Activated CD4-positive, alpha-beta T cell treated with anti-CD3 and anti-CD28 coated beads, Interleukin-2, amount 10 ng/mL, durations not matched to agents 7 days and 5 days (primary cell): ENCODE results near the gene B3GAT1. TPM values are rescaled to one million over a fixed set of nuclear protein-coding genes. Genes with fewer than 3 reads are reported as not detected.
"Not testable (repeated sequence)": the region's sequence is repeated elsewhere in the genome, so short reads cannot be mapped to it uniquely, and the experiment has no call there.

ENCODE experiments used
- CTCF ChIA-PET: fragments of 350-600 bp; sonication (Branson Sonifier 250); formaldehyde crosslinking; loops from one replicate; lab custom pipeline; 2021; ENCODE audit warnings: antibody characterized with exemption; lab: Charles Lee
- POLR2A ChIA-PET: fragments of 350-600 bp; sonication (Branson Sonifier 250); formaldehyde crosslinking; loops from one replicate; lab custom pipeline; 2021; ENCODE audit warnings: antibody characterized with exemption; lab: Charles Lee
- DNase-seq: peaks from one replicate; pipeline ENCODE4 v3.0.0-alpha.2; 2020
- H3K27ac Mint-ChIP-seq: one replicate; pipeline ENCODE4 v1.8.0; 2021; ENCODE audit warnings: mild to moderate bottlenecking, moderate library complexity, mixed read lengths
- H3K27me3 Mint-ChIP-seq: one replicate; pipeline ENCODE4 v1.8.0; 2021; ENCODE audit warnings: mixed read lengths
- H3K36me3 Mint-ChIP-seq: one replicate; pipeline ENCODE4 v1.8.0; 2021; ENCODE audit warnings: low read depth, mixed read lengths
- H3K4me1 Mint-ChIP-seq: one replicate; pipeline ENCODE4 v1.8.0; 2021; ENCODE audit warnings: mixed read lengths
- H3K4me3 Mint-ChIP-seq: one replicate; pipeline ENCODE4 v1.8.0; 2021; ENCODE audit warnings: mild to moderate bottlenecking, moderate library complexity, mixed read lengths
- H3K9me3 Mint-ChIP-seq: one replicate; pipeline ENCODE4 v1.8.0; 2021; ENCODE audit warnings: mixed read lengths
- total RNA-seq, 2 experiments: library from RNA; stranded (reverse); gene quantifications; one replicate each; pipeline ENCODE4 v1.2.3, GENCODE V29; 2021

Gene B3GAT1
- total RNA-seq, 2 experiments from 2014 or later, result 1.4 to 1.6 TPM

DNA sequence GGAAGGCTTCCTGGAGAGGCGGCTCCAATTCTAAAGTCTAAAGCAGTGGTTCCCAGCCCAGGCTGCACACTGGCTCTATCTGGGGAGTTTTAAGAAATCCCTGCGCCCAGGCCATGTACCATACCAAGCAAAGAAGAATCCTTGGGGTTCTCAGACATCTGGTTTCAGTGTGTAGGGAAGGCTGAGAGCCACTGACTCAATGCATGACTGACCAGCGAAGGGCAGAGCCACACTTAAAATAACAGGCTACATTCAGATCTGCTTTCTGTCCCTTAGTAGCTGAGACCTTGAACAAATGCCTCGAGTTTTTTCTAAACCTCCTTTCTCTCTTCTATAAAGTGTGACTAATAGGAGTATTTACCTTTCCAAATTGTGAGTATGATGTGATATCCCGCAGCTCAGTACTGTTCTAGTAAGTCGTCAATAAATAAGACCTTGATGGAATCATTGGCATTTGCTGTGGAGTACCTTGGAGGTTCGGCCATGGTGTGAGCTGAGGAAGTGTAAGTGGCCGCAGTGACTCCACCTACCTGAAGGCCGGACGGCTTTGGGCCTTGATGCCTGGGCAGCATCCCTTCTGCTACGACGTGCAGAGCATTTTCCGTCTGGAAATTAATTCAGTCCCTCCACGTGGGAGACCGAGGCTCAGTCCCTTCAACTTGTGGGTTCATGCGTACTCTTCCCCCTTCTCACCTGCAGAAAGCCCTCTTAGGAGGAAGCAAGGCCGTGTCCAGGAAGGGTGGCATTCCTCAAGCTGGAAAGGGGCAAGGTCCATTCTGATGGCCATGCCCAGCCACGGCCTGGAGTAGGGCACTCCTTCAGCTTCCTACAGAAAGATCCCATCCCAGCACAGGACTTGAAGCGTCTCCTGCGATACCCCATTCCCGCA is 55.1 kb downstream of the B3GAT1 start:
- Mint-ChIP-seq H3K27me3 (peaks cover 8% of the 10 kb centered on the region), H3K36me3 (no peaks in the 10 kb centered on the region), H3K4me1 (peaks cover 19% of the 10 kb centered on the region), H3K27ac (no peak overlapping the region), H3K9me3 (no peaks in the 10 kb centered on the region), H3K4me3 (no peak overlapping the region)
- POLR2A ChIA-PET, result no interaction called here
- DNase-seq, result no peak
- CTCF ChIA-PET, result no interaction called here

DNA sequence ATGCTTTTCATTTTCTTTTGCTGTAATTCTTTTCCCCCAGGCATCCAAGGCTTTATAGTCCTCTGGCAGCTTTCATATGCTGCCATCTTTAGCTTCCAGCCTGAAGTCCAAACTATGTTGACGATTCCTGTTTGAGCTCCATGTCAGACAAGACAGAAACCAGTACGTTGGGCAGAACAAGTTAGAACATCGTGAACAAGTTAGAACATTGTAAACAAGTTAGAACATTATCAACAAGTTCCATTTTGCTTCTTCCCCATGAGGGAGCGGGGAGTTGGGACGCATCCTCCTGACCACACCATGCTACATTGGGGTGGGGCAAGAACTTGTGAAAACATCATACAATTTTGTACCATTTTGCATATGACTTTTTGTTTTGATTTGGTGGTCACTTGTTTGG is 56.4 kb downstream of the B3GAT1 start:
- H3K27ac Mint-ChIP-seq, result no peak overlapping the region
- no peak overlapping the region for H3K4me3 Mint-ChIP-seq
- H3K36me3 Mint-ChIP-seq, result no peaks in the 10 kb centered on the region
- DNase-seq, result no peak
- ChIA-PET CTCF (no interaction called here), POLR2A (no interaction called here)
- no peaks in the 10 kb centered on the region for H3K9me3 Mint-ChIP-seq
- H3K27me3 Mint-ChIP-seq, result peaks cover 4% of the 10 kb centered on the region
- peaks cover 14% of the 10 kb centered on the region for H3K4me1 Mint-ChIP-seq

DNA sequence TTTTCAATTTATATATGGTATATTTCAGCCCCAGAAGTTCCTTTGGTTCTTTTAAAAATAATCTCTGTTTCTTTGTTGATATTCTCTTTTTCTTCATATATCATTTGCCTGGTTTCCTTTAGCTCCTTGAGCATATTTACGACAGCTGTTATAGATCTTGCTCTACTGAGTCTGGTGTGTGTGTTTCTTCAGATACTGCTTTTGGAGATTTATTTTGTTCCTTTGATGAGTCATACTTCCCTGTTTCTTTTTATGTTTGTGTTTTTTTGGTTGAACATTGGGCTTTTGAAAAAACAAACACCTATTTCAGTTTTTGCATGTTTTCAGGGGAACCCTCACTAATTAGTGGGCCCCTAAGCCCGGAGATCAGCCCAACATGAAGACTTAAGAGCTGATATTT is 56.9 kb downstream of the B3GAT1 start:
- POLR2A ChIA-PET, result no interaction called here
- DNase-seq, result no peak
- Mint-ChIP-seq H3K27ac (no peak overlapping the region), H3K27me3 (peaks cover 4% of the 10 kb centered on the region), H3K4me1 (peaks cover 15% of the 10 kb centered on the region), H3K9me3 (no peaks in the 10 kb centered on the region), H3K4me3 (no peak overlapping the region), H3K36me3 (no peaks in the 10 kb centered on the region)
- CTCF ChIA-PET, result interaction anchor here (1.8 kb wide), 1 partner anchor 21 kb away, joined by 3 read pairs; no protein-coding TSS in a partner anchor

DNA sequence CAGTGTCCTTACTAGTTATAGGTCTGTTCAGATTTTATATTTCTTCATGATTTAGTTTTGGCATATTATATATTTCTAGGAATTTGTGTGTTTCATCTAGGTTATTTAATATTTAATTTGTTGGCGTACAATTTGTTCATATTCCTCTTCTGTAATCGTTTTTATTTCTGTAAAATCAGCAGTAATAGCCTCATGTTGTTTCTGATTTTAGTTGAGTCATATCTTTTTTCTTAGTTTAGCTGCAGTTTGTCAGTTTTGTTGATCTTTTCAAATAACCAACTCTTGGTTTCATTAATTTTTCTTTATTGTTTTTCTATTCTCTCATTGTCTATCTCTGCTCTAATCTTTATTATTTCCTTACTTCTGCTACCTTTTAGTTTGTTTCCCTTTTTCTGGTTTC is 59.9 kb downstream of the B3GAT1 start:
- Mint-ChIP-seq H3K27ac (no peak overlapping the region), H3K36me3 (no peaks in the 10 kb centered on the region), H3K9me3 (no peaks in the 10 kb centered on the region), H3K4me3 (no peak overlapping the region), H3K27me3 (peaks cover 4% of the 10 kb centered on the region), H3K4me1 (peaks cover 22% of the 10 kb centered on the region)
- POLR2A ChIA-PET, result no interaction called here
- no peak for DNase-seq
- CTCF ChIA-PET, result interaction anchor here (0.6 kb wide), 1 partner anchor 431 kb away, joined by 3 read pairs; no protein-coding TSS in a partner anchor

DNA sequence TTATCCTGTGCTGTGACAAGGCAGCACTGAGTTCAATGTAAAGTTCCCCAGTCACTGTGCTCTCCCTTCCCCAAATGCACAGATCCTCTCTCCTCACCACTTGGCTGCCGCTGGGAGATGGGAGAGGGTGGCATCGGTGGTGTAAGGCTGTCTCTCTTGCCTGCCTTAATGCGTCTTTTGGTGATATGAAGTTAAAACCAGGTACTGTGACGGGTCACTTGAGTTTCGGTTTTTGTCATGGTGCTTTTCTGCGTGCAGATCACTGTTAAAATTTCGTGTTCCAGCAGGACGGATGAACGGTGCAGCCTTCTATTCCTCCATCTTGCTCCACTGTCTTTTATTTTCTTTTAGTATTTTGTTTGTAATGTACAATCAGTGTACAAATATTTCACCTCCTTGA is 61.7 kb downstream of the B3GAT1 start:
- no peak overlapping the region for H3K27ac Mint-ChIP-seq
- POLR2A ChIA-PET, result no interaction called here
- CTCF ChIA-PET, result interaction anchor here (2.2 kb wide), 1 partner anchor 9 kb away, joined by 6 read pairs; no protein-coding TSS in a partner anchor

DNA sequence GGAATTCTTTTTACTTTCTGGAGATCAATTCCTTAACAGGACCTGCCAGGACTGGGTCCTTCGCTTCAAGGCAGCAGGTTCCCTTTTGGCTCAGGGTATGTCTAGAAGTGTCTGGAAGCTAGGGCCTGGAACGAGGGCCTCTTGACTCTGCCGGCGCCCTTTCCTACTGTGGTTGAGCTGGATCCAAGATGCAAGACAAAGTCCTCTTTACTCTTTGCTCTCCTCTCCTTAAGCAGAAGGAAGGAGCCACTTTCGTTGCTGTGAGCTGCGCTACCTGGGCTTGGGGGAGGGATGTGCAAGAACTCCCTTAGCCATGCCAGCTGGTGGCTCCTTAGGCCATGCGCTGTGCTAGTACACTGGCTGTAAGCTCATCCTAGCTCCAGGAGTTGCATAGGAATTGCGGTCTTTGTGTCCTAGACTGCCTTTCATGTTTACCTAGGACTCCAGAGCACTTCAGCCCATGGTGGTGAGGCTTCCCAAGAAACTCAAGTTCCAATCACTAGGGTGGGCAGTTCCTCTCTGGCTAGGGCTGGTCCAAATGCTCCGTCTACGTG is 62.2 kb downstream of the B3GAT1 start:
- no peak overlapping the region for H3K4me3 Mint-ChIP-seq
- no peaks in the 10 kb centered on the region for H3K36me3 Mint-ChIP-seq
- H3K9me3 Mint-ChIP-seq, result no peaks in the 10 kb centered on the region
- CTCF ChIA-PET, result interaction anchor here (2.2 kb wide), 1 partner anchor 10 kb away, joined by 6 read pairs; no protein-coding TSS in a partner anchor
- peaks cover 22% of the 10 kb centered on the region for H3K4me1 Mint-ChIP-seq
- DNase-seq, result no peak
- H3K27ac Mint-ChIP-seq, result peak overlapping the region; percentile 67
- POLR2A ChIA-PET, result no interaction called here
- H3K27me3 Mint-ChIP-seq, result peaks cover under 1% of the 10 kb centered on the region

More for the DNA sequence above, 61.7 kb downstream of the B3GAT1 start:
- H3K4me3 Mint-ChIP-seq, result no peak overlapping the region
- no peaks in the 10 kb centered on the region for H3K9me3 Mint-ChIP-seq
- H3K36me3 Mint-ChIP-seq, result no peaks in the 10 kb centered on the region
- peaks cover 22% of the 10 kb centered on the region for H3K4me1 Mint-ChIP-seq
- no peak for DNase-seq
- H3K27me3 Mint-ChIP-seq, result peaks cover 4% of the 10 kb centered on the region

DNA sequence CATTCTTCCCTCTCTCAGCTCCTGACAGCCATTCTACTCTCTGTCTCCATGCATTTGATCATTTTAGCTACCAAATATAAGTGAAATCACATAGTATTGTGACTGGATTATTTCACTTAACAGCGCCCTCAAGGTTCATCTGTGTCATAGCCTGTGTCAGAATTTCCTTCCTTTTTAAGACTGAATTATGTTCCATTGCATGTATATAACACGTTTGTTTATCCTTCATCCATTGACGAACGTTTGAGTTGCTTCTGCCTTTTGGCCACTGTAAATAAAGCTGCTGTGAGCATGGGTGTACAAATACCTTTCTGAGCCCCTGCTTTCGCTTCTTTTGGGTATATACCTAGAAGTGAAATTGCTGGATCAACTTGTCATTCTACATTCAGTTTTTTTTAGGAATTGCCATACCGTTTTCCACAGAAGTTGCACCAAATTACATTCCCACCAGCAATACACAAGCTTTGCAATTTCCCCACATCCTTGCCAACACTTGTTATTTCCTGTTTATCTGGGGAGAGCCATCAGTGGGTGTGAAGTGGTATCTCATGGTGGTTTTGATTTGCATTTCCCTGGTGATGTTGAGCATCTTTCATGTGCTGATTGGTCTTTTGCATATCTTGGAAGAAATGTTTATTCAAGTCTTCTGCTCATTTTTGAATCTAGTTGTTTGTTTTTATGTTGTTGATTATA is 62.8 kb downstream of the B3GAT1 start:
- no peaks in the 10 kb centered on the region for H3K9me3 Mint-ChIP-seq
- peaks cover 22% of the 10 kb centered on the region for H3K4me1 Mint-ChIP-seq
- ChIA-PET POLR2A (no interaction called here), CTCF (interaction anchor here (1.0 to 2.2 kb wide), 2 partner anchors 9 to 10 kb away, joined by 5 to 6 read pairs; no protein-coding TSS in a partner anchor)
- no peaks in the 10 kb centered on the region for H3K27me3 Mint-ChIP-seq
- no peaks in the 10 kb centered on the region for H3K36me3 Mint-ChIP-seq
- H3K4me3 Mint-ChIP-seq, result no peak overlapping the region
- H3K27ac Mint-ChIP-seq, result peak overlapping the region; percentile 67
- DNase-seq, result peak; percentile 42

DNA sequence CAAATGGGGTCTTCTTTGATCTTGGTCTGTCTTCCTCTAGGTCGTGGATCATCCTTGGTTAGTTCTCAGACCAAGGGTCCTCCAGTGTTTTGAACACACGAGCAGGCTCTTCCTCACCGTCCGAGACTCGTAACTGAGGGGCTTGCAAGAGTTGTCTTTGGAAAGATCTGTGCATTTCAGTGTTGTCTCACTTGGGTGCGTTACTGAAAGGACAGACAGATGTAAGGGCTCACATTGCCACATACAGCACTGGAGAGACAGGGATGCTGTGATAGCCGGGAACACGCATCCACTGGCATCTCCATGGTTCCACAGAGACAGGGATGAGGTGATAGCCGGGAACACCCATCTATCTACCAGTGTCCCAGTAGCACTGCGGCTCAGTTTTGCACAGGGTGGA is 64.6 kb downstream of the B3GAT1 start:
- H3K9me3 Mint-ChIP-seq, result no peaks in the 10 kb centered on the region
- DNase-seq, result no peak
- H3K36me3 Mint-ChIP-seq, result no peaks in the 10 kb centered on the region
- H3K27me3 Mint-ChIP-seq, result no peaks in the 10 kb centered on the region
- H3K27ac Mint-ChIP-seq, result no peak overlapping the region
- H3K4me3 Mint-ChIP-seq, result no peak overlapping the region
- CTCF ChIA-PET, result no interaction called here
- POLR2A ChIA-PET, result no interaction called here
- H3K4me1 Mint-ChIP-seq, result peaks cover 22% of the 10 kb centered on the region

DNA sequence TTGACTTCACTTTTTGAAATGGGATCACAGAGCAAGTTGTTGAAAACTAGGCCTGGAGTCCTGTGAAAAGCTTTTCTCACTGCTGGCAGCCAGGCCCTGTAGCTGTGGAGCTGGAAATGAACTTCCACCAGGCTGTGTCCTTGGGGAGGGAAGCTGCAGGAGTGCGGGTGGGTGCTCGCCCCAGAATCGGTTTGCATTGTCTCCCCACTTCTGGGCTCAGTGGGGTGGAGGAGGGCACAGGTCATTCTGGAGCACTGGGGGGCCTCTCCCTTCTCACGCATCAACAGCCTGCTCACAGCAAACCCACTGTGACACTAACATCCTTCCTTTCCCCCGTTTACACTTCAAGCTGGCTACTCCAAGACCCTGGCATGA is 65.1 kb downstream of the B3GAT1 start:
- Mint-ChIP-seq H3K4me1 (peaks cover 22% of the 10 kb centered on the region), H3K9me3 (no peaks in the 10 kb centered on the region), H3K27ac (no peak overlapping the region), H3K27me3 (no peaks in the 10 kb centered on the region), H3K4me3 (no peak overlapping the region), H3K36me3 (no peaks in the 10 kb centered on the region)
- no peak for DNase-seq
- POLR2A ChIA-PET, result no interaction called here
- CTCF ChIA-PET, result no interaction called here

DNA sequence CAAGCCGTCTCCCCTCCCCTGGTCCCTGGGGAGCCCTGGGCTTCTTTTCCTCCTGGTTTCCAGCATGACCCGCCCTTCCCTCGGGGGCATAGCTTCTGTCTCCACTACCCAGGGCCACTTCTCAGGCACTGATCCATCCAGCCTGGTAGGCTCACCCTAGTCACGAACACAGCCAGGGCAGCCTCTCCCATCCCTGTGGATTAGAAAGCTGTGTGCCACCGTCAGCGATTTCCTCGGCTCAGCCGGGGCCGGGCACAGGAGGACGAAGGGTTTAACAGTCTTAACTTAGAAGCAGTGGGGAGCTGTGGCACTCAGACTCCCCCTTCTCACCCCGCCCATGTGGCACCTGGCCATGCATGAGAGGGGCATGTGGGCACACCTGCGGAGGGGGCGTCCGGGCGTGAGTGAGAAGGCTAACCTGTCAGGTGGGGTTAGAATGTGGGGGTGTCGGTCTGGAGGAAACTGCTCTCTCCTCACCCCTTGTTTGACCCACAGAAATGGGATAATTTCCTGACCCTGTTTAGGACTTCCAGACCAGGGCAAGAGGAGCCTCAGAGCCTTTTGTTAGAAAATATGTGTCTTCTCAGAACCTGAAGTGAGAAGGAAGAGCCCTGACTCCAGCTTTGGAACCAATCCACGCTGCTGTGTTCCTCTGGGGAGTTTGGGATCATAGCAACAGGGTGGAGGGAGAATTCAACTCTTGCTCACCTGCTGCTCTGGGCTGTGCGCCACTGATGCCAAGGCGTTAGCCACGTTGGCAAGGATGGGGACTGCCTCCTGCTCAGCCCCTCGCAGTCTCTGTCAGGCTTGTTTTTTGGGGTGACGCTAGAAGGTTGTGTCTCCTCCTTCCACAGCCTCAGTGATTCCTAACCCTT is 65.7 kb downstream of the B3GAT1 start:
- CTCF ChIA-PET, result no interaction called here
- POLR2A ChIA-PET, result no interaction called here
- H3K36me3 Mint-ChIP-seq, result no peaks in the 10 kb centered on the region

DNA sequence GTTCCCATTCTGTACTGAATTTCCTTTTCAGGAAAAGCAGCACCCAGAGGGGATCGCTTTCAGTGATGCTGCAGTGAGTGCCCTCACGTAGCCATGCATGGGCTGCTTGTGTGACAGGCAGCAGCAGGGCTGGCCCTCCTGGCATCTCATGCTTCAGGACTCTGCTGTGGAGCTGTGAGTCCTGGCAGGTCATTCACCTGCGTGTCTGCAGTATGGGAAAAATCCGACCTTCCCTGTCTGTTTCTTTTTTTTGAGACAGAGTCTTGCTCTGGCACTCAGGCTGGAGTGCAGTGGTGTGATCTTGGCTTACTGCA is 66.8 kb downstream of the B3GAT1 start:
- POLR2A ChIA-PET, result no interaction called here
- H3K27ac Mint-ChIP-seq, result no peak overlapping the region
- CTCF ChIA-PET, result no interaction called here

More for the DNA sequence above, 65.7 kb downstream of the B3GAT1 start:
- H3K27ac Mint-ChIP-seq, result no peak overlapping the region
- H3K4me1 Mint-ChIP-seq, result peaks cover 22% of the 10 kb centered on the region
- no peak for DNase-seq
- no peaks in the 10 kb centered on the region for H3K9me3 Mint-ChIP-seq
- no peak overlapping the region for H3K4me3 Mint-ChIP-seq
- no peaks in the 10 kb centered on the region for H3K27me3 Mint-ChIP-seq

DNA sequence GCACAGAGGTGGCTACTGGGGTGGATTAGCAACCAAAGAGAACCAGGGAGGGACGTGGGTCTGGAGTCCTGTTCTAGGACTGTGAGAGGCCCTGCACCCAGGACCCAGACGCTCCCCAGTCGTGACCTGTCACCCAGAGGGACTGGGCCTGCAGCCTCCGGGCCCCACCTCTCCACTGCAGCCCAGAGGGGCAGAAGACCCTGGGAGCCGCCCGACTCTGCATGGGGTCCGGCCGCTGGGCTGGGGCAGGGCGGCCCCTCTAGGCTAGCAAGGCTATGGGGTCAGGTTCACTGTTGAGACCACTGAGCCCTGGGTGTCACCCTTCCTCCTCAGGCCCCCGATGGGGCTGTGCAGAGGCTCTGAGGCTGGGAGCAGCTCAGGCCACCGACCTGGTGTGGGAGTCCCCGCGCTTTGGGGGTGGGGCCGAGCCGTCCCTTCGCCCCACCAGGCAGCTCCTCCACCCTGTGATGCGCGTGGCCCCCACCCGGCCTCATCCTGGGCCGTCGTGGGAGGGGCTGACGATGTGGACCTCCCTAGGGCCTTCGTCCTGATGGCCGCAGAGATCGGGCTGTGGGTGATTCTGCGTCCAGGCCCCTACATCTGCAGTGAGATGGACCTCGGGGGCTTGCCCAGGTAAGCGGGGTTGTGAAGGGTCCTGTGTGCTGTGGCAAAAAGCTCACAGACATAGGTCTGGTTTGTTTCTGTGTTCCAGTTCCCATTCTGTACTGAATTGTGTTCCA is 67.4 kb downstream of the B3GAT1 start:
- POLR2A ChIA-PET, H3K9me3 Mint-ChIP-seq, H3K27ac Mint-ChIP-seq, H3K27me3 Mint-ChIP-seq, H3K36me3 Mint-ChIP-seq, DNase-seq, H3K4me3 Mint-ChIP-seq, CTCF ChIA-PET, H3K4me1 Mint-ChIP-seq: not testable (repeated sequence)

More for the DNA sequence above, 66.8 kb downstream of the B3GAT1 start:
- Mint-ChIP-seq H3K4me3 (no peak overlapping the region), H3K27me3 (no peaks in the 10 kb centered on the region), H3K9me3 (no peaks in the 10 kb centered on the region), H3K36me3 (no peaks in the 10 kb centered on the region), H3K4me1 (peaks cover 14% of the 10 kb centered on the region)
- DNase-seq, result no peak
